ENCODE data around the gene MED14.
A peak's percentile ranks its signal among the peaks of the same experiment; 100 is the strongest.
"Not testable (repeated sequence)": the region's sequence is repeated elsewhere in the genome, so short reads cannot be mapped to it uniquely, and the experiment has no call there.

MED14 gene

DNA sequence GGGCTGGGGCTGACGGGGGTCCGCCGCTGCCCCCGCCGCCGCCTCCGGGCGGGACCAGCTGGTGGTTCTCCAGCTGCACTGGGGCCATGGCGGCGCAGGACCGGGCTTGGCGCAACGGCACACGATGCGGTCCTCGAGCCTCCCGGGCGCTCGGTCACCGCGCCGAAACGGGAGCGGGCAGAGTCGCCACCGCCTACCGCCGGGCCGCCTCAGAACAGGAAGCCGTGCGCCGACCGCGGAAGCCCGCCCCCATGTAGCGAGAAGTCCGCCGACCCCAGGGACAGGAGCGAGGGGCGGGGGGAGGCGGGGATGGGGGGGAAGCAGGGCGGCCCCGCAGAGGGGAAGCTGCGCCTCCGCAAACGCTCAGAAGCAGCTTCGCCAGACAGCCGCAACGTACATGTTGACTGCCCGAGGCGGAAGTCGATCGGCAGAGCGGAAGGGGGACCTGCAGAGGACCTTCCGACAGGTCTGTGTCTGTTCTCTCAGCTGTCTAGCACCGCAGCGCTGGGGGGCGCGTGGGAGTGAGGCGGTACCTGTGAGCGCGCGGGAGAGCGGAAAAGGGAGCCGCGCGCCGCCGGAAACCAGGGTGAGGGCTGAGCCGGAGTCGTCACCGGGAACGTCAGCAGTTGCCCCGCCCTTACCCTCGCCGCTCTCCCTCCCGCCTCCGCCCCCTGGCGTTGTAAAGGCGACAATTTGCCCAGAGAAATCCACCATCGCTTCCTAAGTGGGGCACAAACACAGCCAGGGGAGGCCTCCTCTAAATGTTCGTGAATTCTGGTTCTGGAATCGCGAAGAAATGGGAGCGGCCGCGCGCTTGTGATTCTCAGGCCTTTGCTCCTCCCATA lies at the start of gene MED14:
Gene MED14 (minus strand): TSS at position 218 of the 845 bp plus-strand sequence. CDS start 130 bp downstream, at position 88.
- peak in 1 of 2 experiments; percentile 48 for DNase-seq (ENCODE audit: low read depth in 2 of 2)

GRCh38 chrX:40784516-40785151 lies 49.3 kb upstream of the MED14 start:
- DNase-seq (ENCODE audit: low read depth in 2 of 2): no peak

GRCh38 chrX:40782644-40783259 lies 47.4 kb upstream of the MED14 start:
- DNase-seq (ENCODE audit: low read depth in 2 of 2): not testable (repeated sequence)

- no peak for DNase-seq (ENCODE audit: low read depth in 2 of 2)
Observed at GRCh38 chrX:40780951-40781350, 45.6 kb upstream of the MED14 start.

DNA sequence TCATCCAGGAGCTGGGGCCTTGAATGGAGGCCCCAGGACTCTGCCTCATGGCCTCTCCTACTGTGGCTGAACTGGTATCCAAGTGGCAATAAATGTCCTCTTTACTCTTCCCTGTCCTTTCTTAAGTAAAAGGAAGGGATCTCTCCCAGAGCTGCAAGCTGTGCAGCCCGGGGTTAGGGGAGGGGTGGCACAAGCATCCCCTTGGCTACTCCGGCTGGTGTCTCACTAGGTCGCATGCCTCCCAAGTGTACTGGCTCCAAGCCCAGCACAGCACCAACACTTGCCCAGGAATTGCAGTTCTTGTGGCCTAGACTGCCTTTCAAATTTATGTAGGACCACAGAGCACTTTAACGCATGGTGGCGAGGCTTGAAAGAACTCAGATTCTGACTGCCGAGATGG lies 44.7 kb upstream of the MED14 start:
- no peak for DNase-seq (ENCODE audit: low read depth in 2 of 2)

- DNase-seq (ENCODE audit: low read depth in 2 of 2): no peak
Observed at GRCh38 chrX:40778861-40779575, 43.7 kb upstream of the MED14 start.

DNA sequence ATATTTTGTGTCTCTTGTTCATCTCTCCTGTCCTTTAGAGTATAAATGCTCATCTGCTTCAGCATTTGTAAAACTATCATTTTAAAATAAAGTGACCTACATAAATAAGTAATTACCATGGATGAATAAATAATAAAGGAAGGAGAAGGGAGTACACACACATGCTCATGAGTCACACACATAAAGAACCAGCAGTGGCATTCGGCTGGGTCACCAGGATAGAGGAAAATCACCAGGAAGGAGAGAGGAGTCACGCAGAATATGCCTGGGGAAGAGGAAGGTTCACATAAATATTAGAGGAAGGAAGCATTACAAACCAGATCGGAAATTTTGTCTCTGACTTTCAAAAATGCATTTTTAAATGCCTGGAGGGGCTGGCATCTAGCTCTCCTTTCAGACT lies 38.5 kb upstream of the MED14 start:
- no peak for DNase-seq (ENCODE audit: low read depth in 2 of 2)

DNA sequence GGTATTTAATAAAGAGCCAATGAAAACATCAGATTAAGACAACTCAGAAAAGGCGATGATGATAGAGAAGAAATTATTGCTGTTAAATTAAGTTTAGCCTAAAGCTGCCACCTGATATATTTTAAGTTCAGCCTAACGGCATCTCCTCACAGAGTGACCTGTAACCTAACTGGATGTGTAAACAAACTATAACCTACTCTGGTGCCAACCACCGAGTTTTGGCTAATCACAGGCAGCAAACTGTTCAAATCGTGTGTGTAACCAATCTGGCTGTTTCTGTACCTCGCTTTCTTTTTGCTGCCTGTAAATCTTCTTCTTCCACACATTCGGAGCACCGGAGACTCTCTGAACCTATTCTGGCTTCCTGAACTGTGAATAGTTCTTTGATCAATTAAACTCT lies 37.8 kb upstream of the MED14 start:
- no peak for DNase-seq (ENCODE audit: low read depth in 2 of 2)

- peak; percentile 4 to 8 for DNase-seq (ENCODE audit: low read depth in 2 of 2)
Observed at GRCh38 chrX:40772290-40772689, 36.9 kb upstream of the MED14 start.

- no peak for DNase-seq (ENCODE audit: low read depth in 2 of 2)
Observed at GRCh38 chrX:40761762-40762161, 26.4 kb upstream of the MED14 start.

DNA sequence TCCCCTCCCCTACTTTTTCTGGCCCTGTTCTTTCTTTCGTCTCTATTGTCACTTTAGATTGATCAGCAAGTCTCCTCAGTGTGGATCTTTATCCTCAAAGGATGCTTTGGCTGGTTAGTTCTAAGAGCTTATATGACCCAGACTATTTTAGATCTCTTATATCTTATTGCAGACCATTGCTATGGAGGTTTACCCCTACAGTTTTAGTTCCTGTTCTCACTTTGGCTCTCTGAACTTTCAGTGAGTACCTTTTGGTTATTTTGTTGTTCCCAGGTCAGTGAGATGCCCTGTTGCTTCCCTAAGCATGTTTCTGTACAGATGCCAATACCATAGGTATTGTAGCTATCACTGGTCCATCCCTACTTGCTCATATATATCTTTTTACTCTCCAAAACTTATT lies 24.0 kb upstream of the MED14 start:
- DNase-seq (ENCODE audit: low read depth in 2 of 2): no peak

DNA sequence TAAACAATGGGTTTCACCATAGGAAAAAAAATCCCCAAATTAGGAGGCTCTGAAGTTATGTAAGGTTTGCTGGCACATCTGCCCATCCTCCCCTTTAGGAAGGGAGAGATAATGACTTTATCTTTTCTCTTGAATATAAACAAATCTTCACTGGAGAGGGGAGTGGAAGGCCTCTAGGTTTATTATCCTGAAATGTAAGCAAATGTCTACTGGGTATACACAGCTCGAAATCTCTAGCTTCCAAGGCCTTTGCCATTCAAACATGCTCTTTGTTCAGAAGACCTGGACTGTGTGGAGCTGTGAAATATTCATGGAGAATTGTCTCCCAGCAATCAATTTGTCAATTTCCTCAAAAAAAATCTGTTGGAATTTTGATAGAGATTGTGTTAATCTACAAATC lies 21.7 kb upstream of the MED14 start:
- DNase-seq (ENCODE audit: low read depth in 2 of 2): no peak

DNA sequence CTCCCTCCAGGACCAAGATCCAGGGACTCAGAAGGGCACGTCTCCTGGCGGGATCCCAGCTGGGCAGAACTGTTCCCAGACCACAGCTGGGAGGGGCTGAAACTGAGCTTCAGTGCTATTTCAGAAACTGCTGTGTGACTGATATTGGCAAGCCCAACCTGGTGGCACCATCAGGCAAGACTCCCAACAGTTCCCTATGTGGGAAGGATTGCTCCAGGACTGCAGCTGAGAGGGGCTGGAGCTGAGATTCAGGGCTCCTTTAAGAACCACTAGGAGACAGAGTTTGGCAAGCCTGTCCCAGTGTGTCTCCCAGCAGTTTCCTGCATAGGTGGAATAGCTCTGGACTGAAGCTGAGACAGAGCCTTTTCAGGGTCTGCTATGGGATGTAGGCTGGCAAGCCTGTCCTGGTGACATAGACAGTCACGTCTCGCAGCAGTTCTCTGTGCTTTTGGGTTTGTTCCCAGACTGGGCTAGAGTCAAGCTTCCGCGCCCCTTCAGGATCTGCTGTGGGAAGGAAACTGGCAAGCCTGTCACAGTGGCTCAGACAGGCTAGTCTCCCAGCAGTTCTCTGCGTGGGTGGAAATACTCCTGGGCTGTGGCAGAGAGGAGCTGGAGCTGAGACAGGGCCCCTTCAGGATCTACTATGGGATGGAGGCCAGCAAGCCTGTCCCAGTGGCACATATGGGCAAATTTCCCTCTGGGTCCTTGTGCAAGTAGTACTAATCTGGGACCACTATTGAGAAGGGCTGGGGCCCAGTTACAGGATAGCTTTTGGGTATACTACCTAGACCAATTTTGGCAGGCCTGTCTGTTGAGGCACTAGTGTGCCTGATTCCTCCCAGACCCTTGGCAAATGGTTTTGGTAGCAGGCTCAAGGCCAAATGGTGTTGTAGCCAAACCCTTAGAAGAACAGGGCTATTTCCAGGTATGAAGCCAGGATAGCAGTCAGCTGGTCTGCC lies 20.2 kb upstream of the MED14 start:
- no peak for DNase-seq (ENCODE audit: low read depth in 2 of 2)

GRCh38 chrX:40749681-40750494 lies 14.5 kb upstream of the MED14 start:
- no peak for DNase-seq (ENCODE audit: low read depth in 2 of 2)

- DNase-seq (ENCODE audit: low read depth in 2 of 2): no peak
Observed at GRCh38 chrX:40748977-40749376, 13.6 kb upstream of the MED14 start.

- no peak for DNase-seq (ENCODE audit: low read depth in 2 of 2)
Observed at GRCh38 chrX:40746521-40746920, 11.2 kb upstream of the MED14 start.

GRCh38 chrX:40736170-40736505 lies 796 bp upstream of the MED14 start:
- no peak for DNase-seq (ENCODE audit: low read depth in 2 of 2)

DNA sequence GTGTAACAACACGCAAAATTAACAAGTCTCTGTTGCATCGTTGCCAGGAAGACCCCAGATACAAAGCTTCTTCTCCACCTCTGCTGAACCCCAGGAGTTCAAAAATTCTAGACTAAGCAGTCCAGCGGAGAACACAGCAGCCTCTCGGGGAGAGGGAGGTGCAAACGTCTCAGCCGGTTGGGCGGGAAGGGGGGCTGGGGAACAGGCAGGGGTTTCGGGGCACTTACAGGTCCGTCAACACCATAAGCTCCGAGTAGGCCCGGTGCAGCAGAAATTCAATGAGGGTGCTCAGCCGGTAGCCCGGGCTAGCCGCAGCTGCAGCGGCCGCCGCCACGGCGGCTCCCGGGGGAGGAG lies 394 bp downstream of the MED14 start:
- no peak for DNase-seq (ENCODE audit: low read depth in 2 of 2)

DNA sequence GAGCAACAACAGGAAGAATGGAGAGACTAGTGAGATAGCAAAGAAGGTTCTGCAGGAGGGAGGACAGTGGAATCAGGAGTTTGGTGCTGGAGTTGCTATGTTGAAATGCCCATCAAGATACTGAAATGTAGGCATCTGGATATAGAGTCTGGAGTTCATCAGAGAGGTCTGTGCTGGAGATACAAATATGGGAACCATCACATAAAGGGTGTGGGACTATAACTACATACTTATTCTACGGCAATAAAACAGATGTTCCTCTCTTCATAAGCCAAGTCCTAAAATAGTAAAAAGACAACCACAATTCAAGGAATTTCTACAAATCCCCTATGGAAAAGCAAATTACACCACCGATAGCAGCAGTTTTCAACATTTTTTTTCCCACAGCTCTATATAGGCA lies 1.6 kb downstream of the MED14 start:
- DNase-seq (ENCODE audit: low read depth in 2 of 2): no peak

- not testable (repeated sequence) for DNase-seq (ENCODE audit: low read depth in 2 of 2)
Observed at GRCh38 chrX:40732499-40732898, 2.8 kb downstream of the MED14 start.
